ENCODE measurements around the gene KRTAP4-6.

Gene KRTAP4-6

DNA sequence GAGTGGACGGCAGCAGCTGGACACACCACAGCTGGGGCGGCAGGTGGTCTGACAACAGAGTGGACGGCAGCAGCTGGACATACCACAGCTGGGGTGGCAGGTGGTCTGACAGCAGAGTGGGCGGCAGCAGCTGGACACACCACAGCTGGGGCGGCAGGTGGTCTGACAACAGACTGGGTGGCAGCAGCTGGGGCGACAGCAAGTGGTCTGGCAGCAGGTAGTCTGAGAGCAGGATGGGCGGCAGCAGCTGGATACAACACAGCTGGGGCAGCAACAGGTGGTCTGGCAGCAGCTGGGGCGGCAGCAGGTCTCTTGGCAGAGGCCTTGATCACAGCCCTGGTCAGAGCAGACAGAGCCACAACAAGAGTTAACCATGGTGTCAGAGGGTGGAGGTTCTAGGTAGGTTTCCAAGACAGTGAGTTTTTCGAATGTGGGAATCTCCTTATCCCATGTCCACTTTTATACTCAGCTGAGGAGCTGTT is 44.2 kb upstream of the KRTAP4-6 start, which contains the start of gene KRTAP4-1:
Gene KRTAP4-1 (minus strand): TSS at position 432 of the 482 bp plus-strand sequence. CDS start 57 bp downstream, at position 375.
- Histone ChIP-seq H2AFZ (ENCODE audit: low read depth, low read length, severe bottlenecking) (no peak within 1 kb of the TSS), H3K27ac (ENCODE audit: low read depth, low read length) (no peak within 1 kb of the TSS), H4K20me1 (ENCODE audit: low read depth, low read length) (no peaks in the 10 kb centered on the region), H3K9me2 (replicated peaks; ENCODE audit: insufficient read depth, low read length) (no peaks in the 10 kb centered on the region), H3F3A (ENCODE audit: insufficient read depth) (no peaks in the 10 kb centered on the region), H3K36me3 (ENCODE audit: low read length) (no peaks in the 10 kb centered on the region), H3K9ac (ENCODE audit: low read length) (no peak within 1 kb of the TSS), H3K4me2 (ENCODE audit: low read depth, low read length, poor library complexity, severe bottlenecking) (no peak within 1 kb of the TSS), H3K4me3 (ENCODE audit: insufficient read depth, low read length, poor library complexity, severe bottlenecking) (no peak within 1 kb of the TSS), H3K9me3 (ENCODE audit: insufficient read depth, low read length) (no peaks in the 10 kb centered on the region), H3K27me3 (ENCODE audit: low read length) (0 out of 2 replicates have a peak, but pooled peaks cover 3% of the 10 kb centered on the region), H3K79me2 (ENCODE audit: insufficient read depth, low read length) (no peaks in the 10 kb centered on the region)
- no peak for TF ChIP-seq EZH2phosphoT487 (conservative IDR thresholded peaks at IDR 0.05; ENCODE audit: low read length)
- TF ChIP-seq, protein P1, sequence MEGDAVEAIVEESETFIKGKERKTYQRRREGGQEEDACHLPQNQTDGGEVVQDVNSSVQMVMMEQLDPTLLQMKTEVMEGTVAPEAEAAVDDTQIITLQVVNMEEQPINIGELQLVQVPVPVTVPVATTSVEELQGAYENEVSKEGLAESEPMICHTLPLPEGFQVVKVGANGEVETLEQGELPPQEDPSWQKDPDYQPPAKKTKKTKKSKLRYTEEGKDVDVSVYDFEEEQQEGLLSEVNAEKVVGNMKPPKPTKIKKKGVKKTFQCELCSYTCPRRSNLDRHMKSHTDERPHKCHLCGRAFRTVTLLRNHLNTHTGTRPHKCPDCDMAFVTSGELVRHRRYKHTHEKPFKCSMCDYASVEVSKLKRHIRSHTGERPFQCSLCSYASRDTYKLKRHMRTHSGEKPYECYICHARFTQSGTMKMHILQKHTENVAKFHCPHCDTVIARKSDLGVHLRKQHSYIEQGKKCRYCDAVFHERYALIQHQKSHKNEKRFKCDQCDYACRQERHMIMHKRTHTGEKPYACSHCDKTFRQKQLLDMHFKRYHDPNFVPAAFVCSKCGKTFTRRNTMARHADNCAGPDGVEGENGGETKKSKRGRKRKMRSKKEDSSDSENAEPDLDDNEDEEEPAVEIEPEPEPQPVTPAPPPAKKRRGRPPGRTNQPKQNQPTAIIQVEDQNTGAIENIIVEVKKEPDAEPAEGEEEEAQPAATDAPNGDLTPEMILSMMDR (IDR thresholded peaks at IDR 0.05; ENCODE audit: insufficient read depth, low read length, poor library complexity, severe bottlenecking), result no peak

DNA sequence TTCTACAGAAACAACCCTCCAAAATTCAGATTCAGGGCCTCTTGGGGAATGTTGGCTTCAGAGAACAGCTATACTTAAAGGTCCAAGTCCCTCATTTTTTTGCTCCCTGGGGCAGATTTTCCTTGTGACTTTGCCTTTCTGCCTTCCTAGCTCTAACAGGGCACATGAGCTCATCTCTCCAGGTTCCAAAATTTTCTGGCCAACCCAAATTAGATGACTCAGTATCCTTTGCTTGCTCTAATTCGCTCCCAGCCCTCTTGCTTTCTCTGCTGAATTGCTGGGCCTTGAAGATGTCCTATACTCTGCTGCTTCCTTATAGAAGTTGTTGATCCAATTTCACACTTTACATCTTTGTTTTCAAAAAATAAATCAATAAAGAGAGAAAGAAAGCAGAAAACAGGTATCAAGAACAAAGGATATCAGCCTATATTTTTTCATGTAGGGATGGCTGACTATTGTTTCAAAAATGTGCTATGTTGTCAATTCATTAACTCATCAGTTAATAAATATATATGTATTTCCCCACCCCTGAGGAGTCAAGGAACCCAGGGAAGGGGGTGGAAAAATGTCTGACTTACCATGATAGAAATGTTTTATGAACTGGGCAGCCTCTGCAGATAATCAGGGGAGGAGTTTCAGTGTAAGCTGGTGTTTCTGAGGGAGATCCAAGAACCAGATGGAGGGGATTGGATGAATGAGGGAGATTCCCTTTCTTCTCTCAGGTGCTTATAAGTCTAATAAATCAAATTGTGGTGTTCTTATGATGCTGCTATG is 38.7 kb upstream of the KRTAP4-6 start:
- Histone ChIP-seq H3K4me3 (ENCODE audit: insufficient read depth, low read length, poor library complexity, severe bottlenecking) (no peak overlapping the region), H2AFZ (ENCODE audit: low read depth, low read length, severe bottlenecking) (no peak overlapping the region), H3F3A (ENCODE audit: insufficient read depth) (no peaks in the 10 kb centered on the region), H4K20me1 (ENCODE audit: low read depth, low read length) (no peaks in the 10 kb centered on the region), H3K27me3 (ENCODE audit: low read length) (0 out of 2 replicates have a peak, but pooled peaks cover 3% of the 10 kb centered on the region), H3K27ac (ENCODE audit: low read depth, low read length) (no peak overlapping the region), H3K9ac (ENCODE audit: low read length) (no peak overlapping the region), H3K4me2 (ENCODE audit: low read depth, low read length, poor library complexity, severe bottlenecking) (no peak overlapping the region), H3K79me2 (ENCODE audit: insufficient read depth, low read length) (no peaks in the 10 kb centered on the region), H3K9me2 (replicated peaks; ENCODE audit: insufficient read depth, low read length) (no peaks in the 10 kb centered on the region), H3K9me3 (ENCODE audit: insufficient read depth, low read length) (no peaks in the 10 kb centered on the region), H3K36me3 (ENCODE audit: low read length) (no peaks in the 10 kb centered on the region)
- TF ChIP-seq, protein P1 (IDR thresholded peaks at IDR 0.05; ENCODE audit: insufficient read depth, low read length, poor library complexity, severe bottlenecking), result no peak
- TF ChIP-seq EZH2phosphoT487 (conservative IDR thresholded peaks at IDR 0.05; ENCODE audit: low read length), result no peak

DNA sequence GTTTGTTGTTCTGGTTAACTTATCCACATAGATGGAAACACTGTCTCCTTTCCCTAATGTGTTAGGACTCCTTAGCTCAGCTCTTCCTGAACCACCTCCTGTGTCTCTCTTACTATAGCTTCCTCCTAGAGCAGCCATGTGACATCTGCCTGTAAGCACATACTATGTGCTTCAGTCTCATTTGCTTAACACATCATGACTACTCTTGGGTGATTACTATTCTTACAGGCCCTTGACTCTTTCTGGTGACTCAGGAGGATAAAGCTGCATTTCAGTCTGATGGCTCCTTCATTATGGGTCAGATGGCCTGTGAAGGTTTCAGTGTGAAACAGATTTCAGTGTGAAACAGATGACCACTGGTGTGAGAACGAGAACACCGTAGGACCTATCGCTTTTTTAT is 38.0 kb upstream of the KRTAP4-6 start:
- no peaks in the 10 kb centered on the region for H3F3A ChIP-seq (ENCODE audit: insufficient read depth)
- no peak overlapping the region for H3K4me3 ChIP-seq (ENCODE audit: insufficient read depth, low read length, poor library complexity, severe bottlenecking)
- no peaks in the 10 kb centered on the region for H3K9me2 ChIP-seq (replicated peaks; ENCODE audit: insufficient read depth, low read length)
- no peaks in the 10 kb centered on the region for H3K9me3 ChIP-seq (ENCODE audit: insufficient read depth, low read length)
- no peak overlapping the region for H2AFZ ChIP-seq (ENCODE audit: low read depth, low read length, severe bottlenecking)
- no peak overlapping the region for H3K27ac ChIP-seq (ENCODE audit: low read depth, low read length)
- no peak for TF ChIP-seq EZH2phosphoT487 (conservative IDR thresholded peaks at IDR 0.05; ENCODE audit: low read length)
- TF ChIP-seq, protein P1 (IDR thresholded peaks at IDR 0.05; ENCODE audit: insufficient read depth, low read length, poor library complexity, severe bottlenecking), result no peak
- H3K36me3 ChIP-seq (ENCODE audit: low read length), result no peaks in the 10 kb centered on the region
- H3K4me2 ChIP-seq (ENCODE audit: low read depth, low read length, poor library complexity, severe bottlenecking), result no peak overlapping the region
- no peak overlapping the region for H3K9ac ChIP-seq (ENCODE audit: low read length)
- no peaks in the 10 kb centered on the region for H4K20me1 ChIP-seq (ENCODE audit: low read depth, low read length)
- no peaks in the 10 kb centered on the region for H3K79me2 ChIP-seq (ENCODE audit: insufficient read depth, low read length)
- H3K27me3 ChIP-seq (ENCODE audit: low read length), result 0 out of 2 replicates have a peak, but pooled peaks cover 3% of the 10 kb centered on the region
